WI38 (cell line): ENCODE data around the gene MYADML2.
A peak's percentile ranks its signal among the peaks of the same experiment; 100 is the strongest.

Experiments used
- H3K4me3 ChIP-seq: 2 replicates; pipeline ENCODE4 v1.5.1; 2011; ENCODE audit warnings: low read depth, mild to moderate bottlenecking, control low read depth, low read length
- TF ChIP-seq, protein P1 (sequence below): IDR thresholded peaks from 2 replicates; pipeline ENCODE4 v1.5.1; 2012; ENCODE audit warnings: low read depth, mild to moderate bottlenecking, control low read depth, low read length

The MYADML2 gene

DNA sequence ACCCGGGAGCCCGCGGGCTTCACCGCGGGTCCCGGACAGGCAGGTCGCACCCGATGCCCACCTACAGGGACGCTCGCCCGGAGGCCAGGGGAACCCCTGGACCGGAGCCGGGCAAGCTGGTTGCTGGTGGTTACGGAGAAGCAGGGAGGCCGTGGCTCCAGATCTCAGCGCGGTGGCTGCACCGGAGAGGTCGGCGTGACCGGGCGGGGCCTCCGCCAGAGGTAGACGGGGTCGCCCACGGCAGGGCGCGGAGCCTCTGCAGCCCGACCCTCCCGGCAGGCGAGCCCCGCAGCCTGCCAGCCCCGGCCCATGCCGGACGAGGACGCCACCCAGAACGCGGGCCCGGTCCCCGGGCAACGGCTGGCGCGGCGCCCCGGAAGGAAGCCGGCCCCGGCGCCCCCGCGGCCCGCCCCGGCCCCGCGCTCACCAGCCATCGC, 36.2 kb downstream of the MYADML2 start:
- TF ChIP-seq, protein P1, sequence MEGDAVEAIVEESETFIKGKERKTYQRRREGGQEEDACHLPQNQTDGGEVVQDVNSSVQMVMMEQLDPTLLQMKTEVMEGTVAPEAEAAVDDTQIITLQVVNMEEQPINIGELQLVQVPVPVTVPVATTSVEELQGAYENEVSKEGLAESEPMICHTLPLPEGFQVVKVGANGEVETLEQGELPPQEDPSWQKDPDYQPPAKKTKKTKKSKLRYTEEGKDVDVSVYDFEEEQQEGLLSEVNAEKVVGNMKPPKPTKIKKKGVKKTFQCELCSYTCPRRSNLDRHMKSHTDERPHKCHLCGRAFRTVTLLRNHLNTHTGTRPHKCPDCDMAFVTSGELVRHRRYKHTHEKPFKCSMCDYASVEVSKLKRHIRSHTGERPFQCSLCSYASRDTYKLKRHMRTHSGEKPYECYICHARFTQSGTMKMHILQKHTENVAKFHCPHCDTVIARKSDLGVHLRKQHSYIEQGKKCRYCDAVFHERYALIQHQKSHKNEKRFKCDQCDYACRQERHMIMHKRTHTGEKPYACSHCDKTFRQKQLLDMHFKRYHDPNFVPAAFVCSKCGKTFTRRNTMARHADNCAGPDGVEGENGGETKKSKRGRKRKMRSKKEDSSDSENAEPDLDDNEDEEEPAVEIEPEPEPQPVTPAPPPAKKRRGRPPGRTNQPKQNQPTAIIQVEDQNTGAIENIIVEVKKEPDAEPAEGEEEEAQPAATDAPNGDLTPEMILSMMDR = no peak
- H3K4me3 ChIP-seq = peak overlapping the region; percentile 76

- TF ChIP-seq, protein P1 = no peak
- H3K4me3 ChIP-seq = peak overlapping the region; percentile 76
Observed at GRCh38 chr17:81909966-81910839, 36.8 kb downstream of the MYADML2 start.

GRCh38 chr17:81909231-81909630, 37.8 kb downstream of the MYADML2 start:
- no peak overlapping the region for H3K4me3 ChIP-seq

GRCh38 chr17:81908793-81909192, 38.2 kb downstream of the MYADML2 start:
- no peak overlapping the region for H3K4me3 ChIP-seq
- TF ChIP-seq, protein P1 = no peak

More at GRCh38 chr17:81909231-81909630, 37.8 kb downstream of the MYADML2 start:
- TF ChIP-seq, protein P1 = no peak

- TF ChIP-seq, protein P1 = no peak
- H3K4me3 ChIP-seq = no peak overlapping the region
Observed at GRCh38 chr17:81907219-81908145, 39.6 kb downstream of the MYADML2 start.

GRCh38 chr17:81906476-81907218, 40.4 kb downstream of the MYADML2 start:
- H3K4me3 ChIP-seq = no peak overlapping the region
- TF ChIP-seq, protein P1 = no peak
